Mononuclear cell (primary cell): ENCODE results near the gene PLCH1. TPM values are rescaled to one million over a fixed set of nuclear protein-coding genes. Genes with fewer than 3 reads are reported as not detected.

Experiments used
- H3K27me3 ChIP-seq: 2 replicates; pipeline ENCODE4 v1.6.0; 2011; ENCODE audit warnings: low read length, control low read depth; ENCODE audit not compliant: insufficient read depth
- H3K4me1 ChIP-seq: 2 replicates; pipeline ENCODE4 v1.5.1; 2011; ENCODE audit warnings: mild to moderate bottlenecking, low read length, control low read depth; ENCODE audit not compliant: insufficient read depth
- H3K4me3 ChIP-seq: 2 replicates; pipeline ENCODE4 v1.5.1; 2011; ENCODE audit warnings: mild to moderate bottlenecking, low read length, moderate library complexity
- H3K9me3 ChIP-seq: 2 replicates; pipeline ENCODE4 v1.5.1; 2011; ENCODE audit warnings: low read depth, mild to moderate bottlenecking, control low read depth, low read length
- total RNA-seq: library from RNA; depleted of rRNA; stranded (reverse); fragments of >200 nt; gene quantifications from one replicate; pipeline ENCODE4 v1.2.3, GENCODE V29; 2012

Gene PLCH1
- total RNA-seq, 1 donor: 0.94 TPM

- no peaks in the 10 kb centered on the region for H3K4me1 ChIP-seq
- no peak overlapping the region for H3K4me3 ChIP-seq
- H3K27me3 ChIP-seq: no peaks in the 10 kb centered on the region
- H3K9me3 ChIP-seq: peaks cover 4% of the 10 kb centered on the region
These were observed 374.7 kb downstream of the PLCH1 start for GRCh38 chr3:155370198-155370597.

DNA sequence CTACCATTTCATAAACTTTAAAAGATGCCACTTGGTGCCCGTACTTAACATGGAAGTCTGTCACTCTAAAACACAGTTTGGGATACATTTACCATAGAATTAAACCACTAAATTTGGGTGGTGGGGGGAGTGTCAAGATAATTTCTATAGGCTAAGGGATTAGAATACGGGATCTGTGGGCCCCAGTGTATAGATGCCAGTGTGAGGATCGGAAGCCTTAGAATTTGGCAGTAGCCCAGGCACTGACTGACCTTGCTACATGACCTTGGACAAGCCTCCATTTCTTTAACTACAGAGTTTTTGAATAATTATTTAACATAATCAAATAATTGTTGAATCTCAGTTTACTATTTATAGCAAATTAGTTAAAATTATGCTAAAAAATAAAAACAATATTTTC, 375.1 kb downstream of the PLCH1 start:
- no peaks in the 10 kb centered on the region for H3K27me3 ChIP-seq
- H3K4me3 ChIP-seq: no peak overlapping the region
- peaks cover 6% of the 10 kb centered on the region for H3K9me3 ChIP-seq
- no peaks in the 10 kb centered on the region for H3K4me1 ChIP-seq

- Histone ChIP-seq H3K27me3 (no peaks in the 10 kb centered on the region), H3K9me3 (peaks cover 6% of the 10 kb centered on the region), H3K4me3 (no peak overlapping the region)
These were observed 375.6 kb downstream of the PLCH1 start for GRCh38 chr3:155369244-155369643.

DNA sequence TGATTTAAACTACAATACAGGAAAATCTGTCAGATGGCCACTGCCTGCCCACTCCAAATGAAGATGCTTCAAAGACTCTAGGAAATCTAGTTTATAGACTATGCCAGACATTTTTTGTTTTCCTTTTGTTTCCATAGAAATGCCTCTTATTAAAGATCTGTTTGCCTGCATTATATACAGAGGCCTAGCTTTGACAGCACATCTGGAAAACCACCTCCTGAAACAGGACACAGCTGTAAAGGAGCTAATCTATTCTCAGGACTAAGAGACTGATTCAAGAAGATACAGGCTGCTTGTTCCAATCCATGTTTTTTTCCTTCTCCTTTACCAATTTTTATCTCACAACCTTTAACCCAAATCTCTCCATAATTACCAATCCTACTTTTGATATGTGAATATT, 376.1 kb downstream of the PLCH1 start:
- peaks cover 6% of the 10 kb centered on the region for H3K9me3 ChIP-seq
- H3K27me3 ChIP-seq: no peaks in the 10 kb centered on the region
- H3K4me1 ChIP-seq: no peaks in the 10 kb centered on the region
- no peak overlapping the region for H3K4me3 ChIP-seq

More at GRCh38 chr3:155369244-155369643, 375.6 kb downstream of the PLCH1 start:
- H3K4me1 ChIP-seq: no peaks in the 10 kb centered on the region

- no peaks in the 10 kb centered on the region for H3K27me3 ChIP-seq
- H3K9me3 ChIP-seq: peaks cover 6% of the 10 kb centered on the region
- no peaks in the 10 kb centered on the region for H3K4me1 ChIP-seq
- H3K4me3 ChIP-seq: no peak overlapping the region
These were observed 377.4 kb downstream of the PLCH1 start for GRCh38 chr3:155367506-155367905.

GRCh38 chr3:155365178-155365783, 379.6 kb downstream of the PLCH1 start:
- Histone ChIP-seq H3K9me3 (peaks cover 6% of the 10 kb centered on the region), H3K27me3 (no peaks in the 10 kb centered on the region), H3K4me3 (no peak overlapping the region), H3K4me1 (no peaks in the 10 kb centered on the region)

- H3K4me1 ChIP-seq: no peaks in the 10 kb centered on the region
- H3K4me3 ChIP-seq: no peak overlapping the region
- no peaks in the 10 kb centered on the region for H3K27me3 ChIP-seq
- peaks cover 6% of the 10 kb centered on the region for H3K9me3 ChIP-seq
These were observed 380.4 kb downstream of the PLCH1 start for GRCh38 chr3:155364492-155364891.

- Histone ChIP-seq H3K9me3 (peaks cover 6% of the 10 kb centered on the region), H3K4me1 (no peaks in the 10 kb centered on the region), H3K4me3 (no peak overlapping the region), H3K27me3 (no peaks in the 10 kb centered on the region)
These were observed 381.2 kb downstream of the PLCH1 start for GRCh38 chr3:155363690-155364070.

GRCh38 chr3:155362808-155363689, 381.8 kb downstream of the PLCH1 start:
- Histone ChIP-seq H3K9me3 (peaks cover 6% of the 10 kb centered on the region), H3K4me1 (no peaks in the 10 kb centered on the region), H3K4me3 (no peak overlapping the region), H3K27me3 (no peaks in the 10 kb centered on the region)

DNA sequence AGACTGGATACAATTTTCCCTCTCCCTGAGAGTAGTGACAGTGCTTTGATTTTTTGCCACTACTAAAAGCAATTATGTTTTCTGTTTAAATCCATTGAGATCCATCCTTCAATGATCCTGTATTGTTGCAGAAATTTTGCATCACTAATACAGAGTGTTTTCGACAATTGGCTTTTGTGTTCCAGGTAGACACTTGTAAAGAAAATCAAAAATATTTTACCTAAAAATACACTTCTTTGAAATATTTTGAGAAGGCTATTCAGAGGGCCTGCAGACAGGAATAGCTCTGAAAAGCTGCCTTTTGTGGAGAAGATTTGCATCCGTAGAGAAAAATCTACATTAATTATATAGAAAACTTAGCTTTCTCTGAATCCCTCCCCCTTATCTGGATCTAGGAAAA, 384.6 kb downstream of the PLCH1 start:
- H3K27me3 ChIP-seq: no peaks in the 10 kb centered on the region
- H3K9me3 ChIP-seq: peaks cover 3% of the 10 kb centered on the region
- H3K4me3 ChIP-seq: no peak overlapping the region
- H3K4me1 ChIP-seq: no peaks in the 10 kb centered on the region

GRCh38 chr3:155356594-155357370, 388.1 kb downstream of the PLCH1 start:
- no peaks in the 10 kb centered on the region for H3K27me3 ChIP-seq
- H3K4me3 ChIP-seq: no peak overlapping the region
- H3K9me3 ChIP-seq: no peaks in the 10 kb centered on the region
- no peaks in the 10 kb centered on the region for H3K4me1 ChIP-seq

DNA sequence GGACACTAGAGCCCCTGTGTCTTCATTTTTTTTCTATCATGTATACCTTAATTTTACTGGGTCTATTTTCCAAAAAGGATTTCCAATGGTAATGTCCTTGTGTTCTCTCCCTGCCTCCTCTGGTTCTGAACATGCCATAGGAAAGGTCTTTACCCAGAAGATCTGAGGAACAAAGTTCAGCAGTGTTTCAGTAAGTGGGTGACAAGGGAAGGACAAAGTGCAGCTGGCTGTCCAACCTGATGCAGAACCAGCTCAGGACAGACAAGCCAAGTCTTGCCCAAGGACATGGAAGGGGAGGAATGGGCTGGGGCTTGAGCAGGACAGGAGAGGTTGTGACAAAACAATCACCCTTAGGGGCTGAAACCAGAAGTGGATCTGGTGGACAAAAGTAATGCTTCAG, 390.2 kb downstream of the PLCH1 start:
- H3K4me1 ChIP-seq: no peaks in the 10 kb centered on the region
- H3K27me3 ChIP-seq: no peaks in the 10 kb centered on the region
- H3K9me3 ChIP-seq: no peaks in the 10 kb centered on the region
- no peak overlapping the region for H3K4me3 ChIP-seq

- no peak overlapping the region for H3K4me3 ChIP-seq
- H3K4me1 ChIP-seq: no peaks in the 10 kb centered on the region
- no peaks in the 10 kb centered on the region for H3K9me3 ChIP-seq
- H3K27me3 ChIP-seq: no peaks in the 10 kb centered on the region
These were observed 391.9 kb downstream of the PLCH1 start for GRCh38 chr3:155352900-155353490.

DNA sequence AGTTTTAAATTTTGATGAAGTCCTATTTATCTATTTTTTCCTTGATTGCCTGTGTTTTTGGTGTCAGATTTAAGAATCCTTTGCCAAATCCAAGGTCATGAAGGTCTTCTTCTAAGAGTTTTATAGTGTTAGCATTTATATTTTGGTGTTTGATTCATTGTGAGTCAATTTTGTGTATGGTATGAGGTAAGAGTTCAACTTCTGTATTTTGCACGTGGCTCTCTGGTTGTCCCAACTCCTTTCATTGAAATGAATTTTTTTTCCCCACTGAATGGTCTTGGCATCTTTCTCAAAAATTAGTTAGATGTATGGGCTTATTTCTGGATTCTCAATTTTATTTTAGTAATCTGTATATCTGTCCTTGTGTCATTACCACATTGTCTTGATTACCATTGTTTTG, 394.3 kb downstream of the PLCH1 start:
- Histone ChIP-seq H3K9me3 (no peaks in the 10 kb centered on the region), H3K4me1 (no peaks in the 10 kb centered on the region), H3K4me3 (no peak overlapping the region), H3K27me3 (no peaks in the 10 kb centered on the region)

DNA sequence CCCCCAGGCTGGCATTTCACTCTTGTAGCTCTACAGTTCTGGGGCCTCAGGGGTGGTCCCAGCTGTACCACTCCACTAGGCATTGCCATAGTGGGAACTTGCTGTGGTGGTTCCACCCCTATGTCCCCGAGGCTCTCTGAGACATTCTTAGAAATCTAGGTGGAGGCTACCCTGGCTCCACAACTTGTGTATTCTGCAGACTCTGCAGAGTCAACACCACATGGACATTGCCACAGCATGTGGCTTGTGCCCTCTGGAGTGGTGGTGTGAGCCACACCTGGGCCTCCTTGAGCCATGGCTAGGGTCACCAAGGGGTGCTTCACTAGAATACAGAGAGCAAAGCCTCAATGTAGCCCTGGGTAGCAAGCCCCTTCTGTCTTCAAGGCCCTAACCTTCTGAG, 397.0 kb downstream of the PLCH1 start:
- H3K27me3 ChIP-seq: no peaks in the 10 kb centered on the region
- H3K4me1 ChIP-seq: no peaks in the 10 kb centered on the region
- no peak overlapping the region for H3K4me3 ChIP-seq
- no peaks in the 10 kb centered on the region for H3K9me3 ChIP-seq
